GM12801 (cell line): ENCODE measurements around the gene ARID3C.

ENCODE experiments used
- CTCF ChIP-seq: IDR thresholded peaks from one replicate; pipeline ENCODE4 v1.5.1; 2011; ENCODE audit warnings: control low read depth; ENCODE audit not compliant: insufficient read length; ENCODE audit errors: extremely low read depth

The ARID3C gene

GRCh38 chr9:34575241-34575640, 53.6 kb downstream of the ARID3C start:
- TF ChIP-seq CTCF, result no peak

DNA sequence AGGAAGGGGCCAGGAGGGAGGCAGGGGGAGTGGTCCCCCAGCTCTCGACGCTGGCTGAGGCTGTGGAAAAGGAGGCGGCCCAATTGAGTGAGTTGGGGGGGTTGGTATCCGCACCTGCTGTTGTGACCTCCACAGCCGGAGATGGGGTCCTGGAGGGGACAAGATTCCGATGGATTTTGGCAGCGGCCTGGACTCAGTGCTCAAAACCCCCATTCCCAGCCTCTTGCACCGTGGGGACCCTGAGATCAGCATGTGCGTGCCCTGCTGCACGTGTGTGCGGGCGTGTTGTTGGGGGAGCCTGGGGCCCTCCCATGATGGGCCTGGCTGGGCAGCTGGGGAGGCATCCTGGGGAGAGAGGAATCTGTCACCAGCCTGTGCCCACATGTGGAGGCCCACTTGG, 54.3 kb downstream of the ARID3C start:
- TF ChIP-seq CTCF, result no peak

GRCh38 chr9:34573599-34574325, 55.1 kb downstream of the ARID3C start:
- no peak for TF ChIP-seq CTCF

DNA sequence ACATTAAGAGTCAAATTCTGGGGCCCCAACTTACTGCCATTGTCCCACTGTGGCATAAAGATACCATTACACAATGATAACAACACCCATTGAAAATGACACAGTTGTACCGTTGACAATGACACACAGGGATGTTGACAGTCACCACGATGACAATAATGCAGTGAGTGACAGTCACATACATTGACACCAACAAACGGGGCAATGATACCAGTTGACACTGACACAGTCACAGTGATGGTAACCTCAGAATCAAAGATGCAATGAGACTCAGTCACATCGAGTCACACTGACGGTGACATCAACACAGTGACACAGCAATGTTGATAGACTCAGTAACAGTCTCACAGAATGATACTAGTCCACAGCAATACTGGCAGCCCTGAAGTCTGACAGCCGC, 56.2 kb downstream of the ARID3C start:
- TF ChIP-seq CTCF, result no peak

- no peak for TF ChIP-seq CTCF
Measured at GRCh38 chr9:34572092-34572491, 56.8 kb downstream of the ARID3C start.

DNA sequence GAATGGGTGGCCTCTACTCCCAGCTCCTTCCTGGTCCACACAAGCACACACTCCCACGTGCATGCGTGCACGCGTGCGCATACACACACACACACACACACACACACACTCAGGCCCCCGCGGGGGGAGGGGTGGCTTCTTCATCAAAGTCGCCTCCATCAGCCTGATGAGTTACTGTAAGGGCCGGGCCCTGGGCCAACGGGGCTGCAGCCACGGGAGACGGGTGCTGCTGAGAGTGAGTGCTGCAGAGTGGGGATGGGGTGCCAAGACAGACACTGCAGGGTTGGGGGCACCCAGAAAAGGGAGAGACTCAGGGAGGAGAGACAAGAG, 57.4 kb downstream of the ARID3C start:
- no peak for TF ChIP-seq CTCF
